ENCODE data around the gene JOSD1.

The JOSD1 gene

GRCh38 chr22:38641476-38642040 is 59.2 kb downstream of the JOSD1 start:
- Histone ChIP-seq H3K4me3 (ENCODE audit: low read length) (no peak overlapping the region), H3K9ac (ENCODE audit: low read length) (no peak overlapping the region), H3K9me2 (replicated peaks; ENCODE audit: insufficient read depth, low read length) (no peaks in the 10 kb centered on the region), H3K36me3 (replicated peaks; ENCODE audit: insufficient read depth, low read length) (no peaks in the 10 kb centered on the region), H4K20me1 (ENCODE audit: insufficient read depth, low read length) (no peaks in the 10 kb centered on the region), H3K4me2 (ENCODE audit: low read depth, low read length) (no peak overlapping the region), H3K79me2 (ENCODE audit: low read length) (no peaks in the 10 kb centered on the region), H3K27ac (ENCODE audit: low read length) (no peak overlapping the region), H3K27me3 (replicated peaks; ENCODE audit: insufficient read depth, low read length) (no peaks in the 10 kb centered on the region), H2AFZ (ENCODE audit: low read length) (no peak overlapping the region), H3K4me1 (ENCODE audit: low read length) (no peaks in the 10 kb centered on the region), H3K9me3 (replicated peaks; ENCODE audit: insufficient read depth, low read length) (no peaks in the 10 kb centered on the region), H3F3A (ENCODE audit: insufficient read depth, low read length) (no peaks in the 10 kb centered on the region)
- DNase-seq: no peak
- no peak for TF ChIP-seq EZH2phosphoT487 (IDR thresholded peaks at IDR 0.05; ENCODE audit: low read length)
- no peak for TF ChIP-seq EZH2 (optimal IDR thresholded peaks at IDR 0.05; ENCODE audit: low read depth, low read length)
- TF ChIP-seq, protein P1, sequence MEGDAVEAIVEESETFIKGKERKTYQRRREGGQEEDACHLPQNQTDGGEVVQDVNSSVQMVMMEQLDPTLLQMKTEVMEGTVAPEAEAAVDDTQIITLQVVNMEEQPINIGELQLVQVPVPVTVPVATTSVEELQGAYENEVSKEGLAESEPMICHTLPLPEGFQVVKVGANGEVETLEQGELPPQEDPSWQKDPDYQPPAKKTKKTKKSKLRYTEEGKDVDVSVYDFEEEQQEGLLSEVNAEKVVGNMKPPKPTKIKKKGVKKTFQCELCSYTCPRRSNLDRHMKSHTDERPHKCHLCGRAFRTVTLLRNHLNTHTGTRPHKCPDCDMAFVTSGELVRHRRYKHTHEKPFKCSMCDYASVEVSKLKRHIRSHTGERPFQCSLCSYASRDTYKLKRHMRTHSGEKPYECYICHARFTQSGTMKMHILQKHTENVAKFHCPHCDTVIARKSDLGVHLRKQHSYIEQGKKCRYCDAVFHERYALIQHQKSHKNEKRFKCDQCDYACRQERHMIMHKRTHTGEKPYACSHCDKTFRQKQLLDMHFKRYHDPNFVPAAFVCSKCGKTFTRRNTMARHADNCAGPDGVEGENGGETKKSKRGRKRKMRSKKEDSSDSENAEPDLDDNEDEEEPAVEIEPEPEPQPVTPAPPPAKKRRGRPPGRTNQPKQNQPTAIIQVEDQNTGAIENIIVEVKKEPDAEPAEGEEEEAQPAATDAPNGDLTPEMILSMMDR (IDR thresholded peaks at IDR 0.05; ENCODE audit: low read length): no peak

DNA sequence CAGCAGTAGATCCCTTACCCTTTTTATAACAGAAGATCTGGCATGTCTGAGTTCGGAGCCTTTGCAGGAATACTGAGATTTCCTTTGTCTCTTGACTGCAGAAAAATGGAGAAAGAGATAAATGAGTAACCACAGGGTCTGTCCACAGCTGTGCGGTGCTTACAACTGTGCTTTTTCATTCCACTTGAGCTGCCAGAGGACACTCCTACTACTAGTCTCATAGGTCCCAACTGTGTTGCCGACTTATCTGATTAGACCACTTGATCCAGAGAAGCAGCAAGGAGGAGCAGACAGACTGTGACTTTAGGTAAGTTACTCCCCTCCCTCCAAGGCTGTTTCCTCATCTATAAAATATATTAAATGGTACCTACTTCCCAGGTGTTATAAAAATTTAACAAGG is 62.0 kb downstream of the JOSD1 start:
- H4K20me1 ChIP-seq (ENCODE audit: insufficient read depth, low read length): no peaks in the 10 kb centered on the region
- H3K79me2 ChIP-seq (ENCODE audit: low read length): no peaks in the 10 kb centered on the region
- H3K4me1 ChIP-seq (ENCODE audit: low read length): no peaks in the 10 kb centered on the region
- H3F3A ChIP-seq (ENCODE audit: insufficient read depth, low read length): no peaks in the 10 kb centered on the region
- no peak overlapping the region for H3K4me3 ChIP-seq (ENCODE audit: low read length)
- no peak overlapping the region for H3K9ac ChIP-seq (ENCODE audit: low read length)
- H3K36me3 ChIP-seq (replicated peaks; ENCODE audit: insufficient read depth, low read length): no peaks in the 10 kb centered on the region
- TF ChIP-seq EZH2 (optimal IDR thresholded peaks at IDR 0.05; ENCODE audit: low read depth, low read length) (no peak), EZH2phosphoT487 (IDR thresholded peaks at IDR 0.05; ENCODE audit: low read length) (no peak)
- TF ChIP-seq, protein P1 (IDR thresholded peaks at IDR 0.05; ENCODE audit: low read length): no peak
- no peaks in the 10 kb centered on the region for H3K9me2 ChIP-seq (replicated peaks; ENCODE audit: insufficient read depth, low read length)
- no peak overlapping the region for H3K27ac ChIP-seq (ENCODE audit: low read length)
- no peaks in the 10 kb centered on the region for H3K27me3 ChIP-seq (replicated peaks; ENCODE audit: insufficient read depth, low read length)
- no peak for DNase-seq
- H2AFZ ChIP-seq (ENCODE audit: low read length): no peak overlapping the region
- H3K9me3 ChIP-seq (replicated peaks; ENCODE audit: insufficient read depth, low read length): no peaks in the 10 kb centered on the region
- no peak overlapping the region for H3K4me2 ChIP-seq (ENCODE audit: low read depth, low read length)

DNA sequence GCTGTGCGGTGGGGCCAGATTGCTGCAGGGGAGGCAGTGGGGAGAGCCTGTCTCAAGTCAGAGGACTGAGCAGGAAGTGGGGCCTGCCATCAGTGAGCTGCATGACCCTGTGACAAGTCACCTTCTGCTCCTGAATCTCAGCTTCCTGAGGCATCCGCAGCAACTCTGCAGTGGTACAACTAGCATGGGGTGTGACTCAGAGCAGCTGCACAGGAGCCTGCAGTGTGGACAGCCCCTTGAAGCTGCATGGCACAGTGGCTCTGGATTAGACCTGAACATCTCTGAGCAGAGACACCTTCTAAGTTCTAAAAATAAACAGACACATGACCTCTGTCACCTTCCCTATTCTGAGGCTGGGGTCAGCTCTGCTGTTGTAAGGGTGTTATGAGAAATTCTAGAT is 62.5 kb downstream of the JOSD1 start:
- Histone ChIP-seq H2AFZ (ENCODE audit: low read length) (no peak overlapping the region), H3K4me1 (ENCODE audit: low read length) (no peaks in the 10 kb centered on the region), H3F3A (ENCODE audit: insufficient read depth, low read length) (no peaks in the 10 kb centered on the region), H3K79me2 (ENCODE audit: low read length) (no peaks in the 10 kb centered on the region), H3K27ac (ENCODE audit: low read length) (no peak overlapping the region), H3K9ac (ENCODE audit: low read length) (no peak overlapping the region), H3K9me3 (replicated peaks; ENCODE audit: insufficient read depth, low read length) (no peaks in the 10 kb centered on the region), H3K4me3 (ENCODE audit: low read length) (no peak overlapping the region), H3K27me3 (replicated peaks; ENCODE audit: insufficient read depth, low read length) (no peaks in the 10 kb centered on the region), H3K36me3 (replicated peaks; ENCODE audit: insufficient read depth, low read length) (no peaks in the 10 kb centered on the region), H3K9me2 (replicated peaks; ENCODE audit: insufficient read depth, low read length) (no peaks in the 10 kb centered on the region), H4K20me1 (ENCODE audit: insufficient read depth, low read length) (no peaks in the 10 kb centered on the region), H3K4me2 (ENCODE audit: low read depth, low read length) (no peak overlapping the region)
- DNase-seq: no peak
- TF ChIP-seq, protein P1 (IDR thresholded peaks at IDR 0.05; ENCODE audit: low read length): no peak
- no peak for TF ChIP-seq EZH2phosphoT487 (IDR thresholded peaks at IDR 0.05; ENCODE audit: low read length)
- no peak for TF ChIP-seq EZH2 (optimal IDR thresholded peaks at IDR 0.05; ENCODE audit: low read depth, low read length)

All from MM.1S (cell line).